Measurements from ENCODE around the gene PTGER4.
"Not testable (repeated sequence)": the region's sequence is repeated elsewhere in the genome, so short reads cannot be mapped to it uniquely, and the experiment has no call there.

Gene PTGER4

DNA sequence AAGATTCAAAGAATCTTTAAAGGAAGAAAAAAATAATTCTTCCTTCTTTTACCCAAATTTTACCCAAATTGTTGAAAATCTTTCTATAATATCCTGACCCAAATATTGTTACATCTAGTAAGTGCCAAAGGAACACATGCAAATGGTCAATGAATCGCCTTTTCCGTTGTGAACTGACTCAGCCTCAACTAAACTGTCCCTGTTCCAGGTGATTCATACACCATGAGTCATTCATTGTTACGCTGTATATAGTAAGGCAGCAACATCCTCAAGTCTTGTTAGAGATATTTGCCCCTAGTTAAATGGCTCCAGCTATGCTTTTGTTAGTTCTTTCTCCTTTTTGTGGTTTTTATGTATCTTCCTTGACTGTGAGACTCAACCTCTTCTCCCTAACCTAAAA is 9.7 kb downstream of the PTGER4 start:
- DNase-seq (ENCODE audit: low read depth) = no peak

DNA sequence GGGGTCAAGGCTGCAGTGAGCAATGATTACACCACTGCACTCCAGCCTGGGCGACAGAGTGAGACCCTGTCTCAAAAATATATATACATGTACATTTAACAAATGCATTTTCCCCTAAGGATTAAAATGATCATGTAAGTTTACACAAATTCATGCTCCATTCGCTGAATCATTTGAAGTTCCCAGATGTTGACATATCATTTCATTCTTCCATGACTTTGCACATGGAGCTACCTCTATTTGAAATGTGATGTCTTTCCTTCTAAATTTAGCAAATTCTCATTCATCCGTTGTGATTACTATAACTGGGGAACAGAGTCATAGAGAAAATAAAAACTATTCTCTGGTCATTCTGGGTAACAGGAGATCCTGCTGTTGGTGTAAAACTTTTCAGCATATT is 10.6 kb downstream of the PTGER4 start:
- DNase-seq (ENCODE audit: low read depth) = no peak

DNA sequence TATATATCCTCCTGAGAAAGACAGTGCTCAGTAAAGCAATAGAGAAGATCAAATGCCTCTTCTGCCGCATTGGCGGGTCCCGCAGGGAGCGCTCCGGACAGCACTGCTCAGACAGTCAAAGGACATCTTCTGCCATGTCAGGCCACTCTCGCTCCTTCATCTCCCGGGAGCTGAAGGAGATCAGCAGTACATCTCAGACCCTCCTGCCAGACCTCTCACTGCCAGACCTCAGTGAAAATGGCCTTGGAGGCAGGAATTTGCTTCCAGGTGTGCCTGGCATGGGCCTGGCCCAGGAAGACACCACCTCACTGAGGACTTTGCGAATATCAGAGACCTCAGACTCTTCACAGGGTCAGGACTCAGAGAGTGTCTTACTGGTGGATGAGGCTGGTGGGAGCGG is 12.2 kb downstream of the PTGER4 start:
- no peak for DNase-seq (ENCODE audit: low read depth)

DNA sequence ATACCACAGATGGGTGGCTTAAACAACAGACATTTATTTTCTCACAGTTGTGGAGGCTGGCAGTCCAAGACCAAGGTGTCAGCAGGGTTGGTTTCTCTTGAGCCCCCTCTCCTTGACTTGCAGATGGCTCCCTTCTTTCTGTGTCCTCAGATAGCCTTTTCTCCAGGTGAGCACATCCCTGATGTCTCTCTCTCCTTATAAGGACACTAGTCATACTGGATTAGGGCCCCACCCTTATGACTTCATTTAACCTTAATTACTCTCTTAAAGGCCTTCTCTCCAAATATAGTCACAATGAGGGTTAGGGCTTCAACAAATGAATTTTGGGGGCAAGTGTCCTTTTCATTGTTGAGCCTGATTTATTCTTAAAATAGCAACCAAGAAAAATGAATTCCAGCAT is 14.7 kb downstream of the PTGER4 start:
- DNase-seq (ENCODE audit: low read depth) = no peak

DNA sequence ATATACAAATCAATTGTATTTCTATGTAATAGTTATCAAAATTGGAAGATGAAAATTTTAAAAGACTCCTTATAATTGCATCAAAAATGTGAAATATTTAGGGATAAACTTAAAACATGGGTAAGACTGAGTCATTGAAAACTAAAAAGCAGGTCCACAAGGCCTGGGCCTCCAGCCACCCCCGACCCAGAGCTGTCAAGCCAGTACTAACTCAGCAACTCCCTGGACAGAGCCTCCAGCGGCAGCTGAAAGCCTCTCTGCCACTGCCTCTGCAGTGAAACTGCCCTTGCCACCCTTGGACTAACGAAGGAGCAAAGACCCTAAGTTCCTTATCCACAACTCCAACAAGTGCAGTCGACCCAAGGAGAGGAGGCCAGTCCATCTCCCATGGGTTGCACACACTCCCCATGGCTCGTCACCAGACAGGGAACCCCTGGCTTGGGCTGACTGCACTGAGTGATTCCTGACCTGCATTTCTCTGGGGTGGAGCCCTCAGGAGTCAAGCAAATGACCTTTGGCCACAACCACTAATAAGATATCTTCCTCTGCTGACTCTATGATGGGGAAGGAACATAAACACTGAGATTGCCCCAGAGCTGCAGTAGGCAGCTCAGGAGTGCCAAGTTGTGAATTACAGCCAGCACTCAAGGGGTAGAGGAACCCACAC is 20.5 kb downstream of the PTGER4 start:
- DNase-seq (ENCODE audit: low read depth) = no peak

DNA sequence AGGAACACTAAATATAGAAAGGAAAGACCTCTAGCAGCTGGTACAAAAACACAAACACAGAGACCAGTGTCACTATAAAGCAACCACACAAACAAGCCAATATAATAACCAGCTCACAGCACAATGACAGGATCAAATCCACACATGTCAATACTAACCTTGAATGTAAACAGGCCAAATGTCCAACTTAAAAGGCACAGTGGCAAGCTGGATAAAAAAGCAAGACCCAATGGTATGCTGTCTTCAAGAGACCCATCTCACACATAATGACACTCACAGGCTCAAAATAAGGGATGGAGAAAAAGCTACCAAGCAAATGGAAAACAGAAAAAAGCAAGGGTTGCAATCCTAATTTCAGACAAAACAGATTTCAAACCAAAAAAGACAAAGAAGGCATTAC is 22.3 kb downstream of the PTGER4 start:
- DNase-seq (ENCODE audit: low read depth) = not testable (repeated sequence)

DNA sequence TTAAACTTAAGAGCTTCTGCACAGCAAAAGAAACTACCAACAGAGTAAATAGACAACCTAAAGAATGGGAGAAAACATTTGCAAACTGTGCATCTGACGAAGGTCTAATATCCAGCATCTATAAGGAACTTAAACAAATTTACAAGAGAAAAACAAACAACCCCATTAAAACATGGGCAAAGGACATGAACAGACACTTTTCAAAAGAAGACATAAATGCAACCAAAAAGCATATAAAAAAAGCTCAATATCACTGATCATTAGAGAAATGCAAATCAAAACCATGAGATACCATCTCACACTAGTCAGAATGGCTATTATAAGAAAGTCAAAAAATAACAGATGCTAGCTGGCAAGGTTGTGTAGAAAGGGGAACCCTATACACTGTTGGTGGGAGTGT is 25.8 kb downstream of the PTGER4 start:
- not testable (repeated sequence) for DNase-seq (ENCODE audit: low read depth)

DNA sequence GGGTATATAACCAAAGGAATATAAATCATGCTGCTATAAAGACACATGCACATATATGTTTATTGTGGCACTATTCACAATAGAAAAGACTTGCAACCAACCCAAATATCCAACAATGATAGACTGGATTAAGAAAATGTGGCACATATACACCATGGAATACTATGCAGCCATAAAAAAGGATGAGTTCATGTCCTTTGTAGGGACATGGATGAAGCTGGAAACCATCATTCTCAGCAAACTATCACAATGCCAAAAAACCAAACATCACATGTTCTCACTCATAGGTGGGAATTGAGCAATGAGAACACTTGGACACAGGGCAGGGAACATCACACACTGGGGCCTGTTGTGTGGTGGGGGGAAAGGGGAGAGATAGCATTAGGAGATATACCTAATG is 30.9 kb downstream of the PTGER4 start:
- not testable (repeated sequence) for DNase-seq (ENCODE audit: low read depth)

DNA sequence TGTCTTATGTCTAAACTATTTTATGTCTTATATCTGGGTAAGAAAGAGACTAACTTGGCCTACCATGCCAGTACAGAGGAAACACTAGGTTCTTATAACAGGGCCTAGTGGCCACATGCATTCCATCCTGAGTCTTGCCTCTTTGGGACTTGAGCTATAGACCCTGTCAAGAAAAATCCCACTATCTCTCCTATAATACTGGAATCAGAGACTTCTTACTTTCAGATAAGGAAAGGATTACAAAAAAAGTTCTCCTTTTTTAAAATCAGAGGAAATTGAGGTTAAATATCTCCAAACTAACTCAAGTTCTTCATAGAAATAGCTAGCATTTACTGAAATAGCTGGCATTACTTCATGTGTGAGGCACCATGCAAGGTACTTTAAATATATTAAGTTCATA is 34.3 kb downstream of the PTGER4 start:
- DNase-seq (ENCODE audit: low read depth) = no peak

DNA sequence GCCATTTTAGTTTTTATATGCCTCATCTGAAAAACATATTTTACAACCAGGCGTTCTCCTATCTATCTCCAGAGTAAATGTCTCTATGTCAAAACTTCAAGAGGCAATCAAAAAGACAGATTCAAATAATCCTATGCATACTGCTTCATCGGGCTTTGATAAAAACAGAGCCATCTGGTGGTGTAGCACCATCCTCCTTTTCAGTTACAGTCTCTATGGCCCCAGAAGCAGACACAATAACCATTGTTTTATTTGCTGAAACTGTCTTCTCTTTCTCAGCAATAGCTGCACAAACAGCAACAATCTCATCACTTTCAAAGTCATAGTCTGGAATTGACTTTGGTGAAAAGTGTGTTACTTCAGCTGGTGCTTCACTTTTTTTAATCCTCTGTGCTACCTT is 36.3 kb downstream of the PTGER4 start:
- DNase-seq (ENCODE audit: low read depth) = no peak

DNA sequence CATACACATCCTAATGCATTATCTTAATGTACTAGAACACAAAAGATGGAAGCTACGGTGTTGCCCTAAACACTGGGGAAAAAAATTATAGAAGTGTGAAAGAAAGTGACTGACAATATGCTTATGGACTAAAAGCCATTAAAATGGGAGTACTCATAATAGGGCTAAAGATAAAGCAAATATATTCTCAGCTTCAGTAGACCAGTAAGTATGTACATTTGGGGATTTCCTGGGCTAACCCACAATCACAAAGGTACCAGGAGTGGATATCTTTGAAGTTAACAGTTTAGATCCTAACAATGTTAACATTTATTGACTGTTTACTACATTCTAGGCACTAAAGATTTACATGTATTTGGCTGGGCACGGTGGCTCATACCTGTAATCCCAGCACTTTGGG is 36.9 kb downstream of the PTGER4 start:
- no peak for DNase-seq (ENCODE audit: low read depth)

DNA sequence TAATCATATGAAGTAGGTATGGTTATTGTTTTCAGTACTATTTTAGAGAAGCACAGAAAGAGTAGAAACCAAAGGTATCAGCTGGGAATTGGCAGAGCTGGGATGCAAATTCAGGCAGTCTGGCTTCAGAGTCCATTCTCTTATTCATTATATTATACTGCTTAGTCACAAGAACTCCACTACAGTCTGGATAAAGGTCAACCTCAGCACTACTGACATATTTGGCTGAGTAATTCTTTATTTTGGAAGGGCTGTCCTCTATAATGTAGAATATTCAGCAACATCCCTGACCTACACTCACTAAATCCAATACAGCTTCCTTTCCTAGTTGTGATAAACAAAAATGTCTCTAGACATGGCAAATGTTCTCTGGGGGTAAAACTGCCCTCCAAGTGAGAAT is 37.6 kb downstream of the PTGER4 start:
- no peak for DNase-seq (ENCODE audit: low read depth)

DNA sequence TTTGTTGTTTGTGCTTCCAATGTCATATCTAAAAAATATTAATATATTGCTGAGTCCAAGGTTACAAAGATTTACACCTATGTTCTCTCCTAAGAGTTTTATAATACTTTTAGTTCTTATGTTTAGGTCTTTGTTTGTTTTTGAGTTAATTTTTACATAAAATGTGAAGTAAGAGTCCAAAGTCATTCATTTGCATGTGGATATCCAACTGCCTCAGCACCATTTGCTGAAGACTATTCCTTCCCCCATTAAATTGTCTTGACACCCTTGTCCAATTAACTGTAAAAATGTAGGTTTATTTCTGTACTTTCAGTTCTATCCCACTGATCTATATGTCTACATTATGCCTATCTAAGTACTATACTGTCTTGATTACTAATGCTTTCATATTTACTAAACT is 40.4 kb downstream of the PTGER4 start:
- no peak for DNase-seq (ENCODE audit: low read depth)

DNA sequence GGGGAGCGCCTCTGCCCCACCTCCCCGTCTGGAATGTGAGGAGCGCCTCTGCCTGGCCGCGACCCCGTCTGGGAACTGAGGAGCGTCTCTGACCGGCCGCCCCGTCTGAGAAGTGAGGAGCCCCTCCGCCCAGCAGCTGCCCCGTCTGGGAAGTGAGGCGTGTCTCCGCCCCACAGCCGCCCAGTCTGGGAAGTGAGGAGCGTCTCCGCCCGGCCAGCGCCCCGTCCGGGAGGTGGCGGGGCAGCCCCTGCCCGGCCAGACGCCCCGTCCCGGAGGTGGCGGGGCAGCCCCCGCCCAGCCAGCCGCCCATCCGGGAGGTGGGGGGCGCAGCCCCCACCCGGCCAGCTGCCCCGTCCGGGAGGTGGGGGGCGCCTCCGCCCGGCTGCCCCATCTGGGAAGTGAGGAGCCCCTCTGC is 42.8 kb downstream of the PTGER4 start:
- DNase-seq (ENCODE audit: low read depth) = not testable (repeated sequence)

DNA sequence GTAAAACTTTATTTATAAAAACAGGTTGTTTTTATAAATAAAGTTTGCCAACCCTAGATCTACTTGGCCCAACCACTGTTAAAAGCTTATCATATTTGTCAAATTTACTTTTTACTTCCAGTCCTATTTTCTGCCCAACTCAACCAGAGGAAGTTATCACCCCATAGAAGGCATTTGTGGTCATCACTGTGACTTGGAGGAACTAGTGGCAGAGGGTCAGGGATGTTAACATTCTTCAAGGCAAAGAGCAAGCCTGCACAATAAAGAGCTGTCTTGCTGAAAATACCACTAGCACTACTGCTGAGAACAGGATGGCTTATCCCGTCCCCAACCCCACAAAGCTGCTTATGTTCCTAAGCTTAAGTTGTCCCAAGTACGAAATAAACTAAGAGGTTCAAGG is 53.7 kb downstream of the PTGER4 start:
- no peak for DNase-seq (ENCODE audit: low read depth)

DNA sequence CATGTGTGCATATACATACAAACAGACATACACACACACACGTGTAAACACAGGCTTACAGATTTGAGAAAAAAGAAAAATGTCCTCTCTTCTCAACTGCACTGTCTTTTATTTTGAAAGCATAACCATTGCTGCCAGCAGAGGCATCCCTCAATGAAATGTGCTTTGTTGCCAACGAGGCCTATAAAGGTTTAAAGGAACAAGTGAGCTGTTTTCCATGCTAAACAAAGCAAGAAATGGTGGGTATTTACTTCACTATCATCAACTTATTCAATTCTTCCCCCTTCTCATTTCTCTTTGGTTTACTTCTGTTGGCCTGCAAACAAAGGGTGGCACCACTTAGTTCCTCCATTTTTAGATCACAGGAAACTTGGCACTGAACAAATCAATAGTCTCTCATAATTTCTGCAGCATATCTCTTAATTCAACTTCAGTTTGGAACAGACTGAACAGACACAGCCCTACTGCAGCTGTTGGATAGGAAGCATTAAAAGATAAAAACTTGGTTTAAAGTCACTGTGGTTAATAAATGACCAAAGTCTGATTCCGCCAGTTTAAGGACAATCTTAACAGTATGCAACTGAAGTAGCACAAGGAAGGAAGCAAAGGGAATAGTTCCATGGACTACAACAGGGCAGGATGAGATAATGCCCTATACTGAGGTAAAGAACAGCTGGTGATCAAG is 54.3 kb downstream of the PTGER4 start:
- DNase-seq (ENCODE audit: low read depth) = no peak

DNA sequence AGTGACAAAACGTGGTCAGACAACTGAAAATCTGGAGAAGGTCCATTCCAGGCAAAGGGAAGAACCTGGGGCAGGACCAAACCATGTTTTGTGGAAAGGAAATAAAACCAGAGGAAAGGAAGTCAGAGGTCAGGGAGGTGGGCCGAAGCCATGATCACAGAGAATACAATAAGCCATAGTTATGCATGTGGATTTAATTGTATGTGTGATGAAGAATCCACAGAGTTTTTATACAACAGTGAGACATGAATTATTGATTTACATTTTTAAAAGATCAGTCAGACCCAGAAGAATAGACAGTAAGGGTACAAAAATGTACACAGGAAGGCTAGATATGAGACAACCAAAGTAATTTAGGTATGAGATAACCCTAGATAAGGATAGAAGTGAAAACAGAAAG is 55.3 kb downstream of the PTGER4 start:
- no peak for DNase-seq (ENCODE audit: low read depth)

DNA sequence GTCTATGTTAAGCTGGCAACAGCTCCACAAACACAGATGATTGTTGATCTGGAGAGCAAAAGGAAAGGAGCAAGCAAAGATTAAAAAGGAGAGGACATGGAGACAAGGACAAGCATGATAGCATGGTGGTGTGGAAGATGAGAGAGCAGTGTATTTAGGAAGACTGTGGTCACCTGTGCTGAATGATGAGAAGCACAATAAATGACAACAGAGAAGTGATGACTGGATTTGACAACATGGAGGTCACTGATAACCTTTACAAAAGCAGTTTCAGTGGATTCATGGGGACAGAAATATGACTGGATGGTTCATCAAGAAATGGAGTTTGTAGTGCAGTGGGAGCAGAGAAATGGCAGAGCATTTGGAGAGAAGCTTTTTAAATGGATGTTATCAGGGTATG is 55.9 kb downstream of the PTGER4 start:
- no peak for DNase-seq (ENCODE audit: low read depth)

DNA sequence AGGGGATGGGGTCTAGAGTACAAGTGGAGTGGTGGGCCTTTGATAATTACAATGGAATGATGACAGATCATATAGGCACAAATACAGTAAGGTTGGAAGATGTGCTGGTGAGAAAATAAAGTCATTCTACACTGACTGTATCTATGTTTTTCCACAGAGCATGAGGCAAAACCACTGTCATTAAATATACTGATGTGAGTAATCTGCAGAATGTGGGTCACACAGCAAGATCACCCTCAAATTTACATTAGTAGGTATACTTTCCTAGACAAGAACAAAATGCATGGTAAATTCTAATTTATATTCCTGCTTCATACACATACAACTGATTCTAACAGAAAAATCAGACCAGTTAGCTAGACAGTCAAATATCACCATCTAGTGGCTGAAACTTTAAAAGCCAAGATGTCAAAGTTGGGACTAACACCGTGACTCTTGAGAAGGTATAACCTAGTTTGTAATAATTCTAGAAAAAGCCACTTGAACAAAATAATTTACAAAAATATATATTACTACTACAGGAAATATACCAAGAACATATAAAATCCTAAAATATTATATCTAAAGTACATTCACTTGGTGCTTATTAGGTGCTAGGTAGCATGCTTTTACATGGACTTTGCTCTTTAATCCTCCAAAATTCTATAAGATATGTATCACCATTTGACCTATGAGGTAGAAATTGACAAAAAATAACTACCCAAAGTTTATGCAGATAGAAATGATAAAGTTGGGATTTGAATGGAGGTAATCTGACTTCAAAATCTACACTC is 56.6 kb downstream of the PTGER4 start:
- DNase-seq (ENCODE audit: low read depth) = no peak

DNA sequence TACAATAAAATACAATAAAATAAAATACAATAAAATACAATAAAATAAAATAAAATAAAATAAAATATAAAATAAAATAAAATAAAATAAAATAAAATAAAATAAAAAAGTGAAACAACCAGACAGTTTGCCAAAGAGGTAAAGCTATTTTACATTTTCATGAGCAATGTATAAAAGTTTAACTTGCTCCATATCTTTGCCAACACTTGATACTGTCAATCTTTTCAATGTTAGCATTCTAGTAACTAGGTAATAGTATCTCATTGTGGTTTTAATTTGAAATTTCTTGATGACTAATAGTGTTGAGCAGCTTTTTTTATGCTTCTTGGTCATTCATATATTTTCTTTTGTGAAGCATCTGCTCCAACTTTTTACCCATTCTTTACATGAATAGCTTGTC is 58.8 kb downstream of the PTGER4 start:
- no peak for DNase-seq (ENCODE audit: low read depth)

All from activated T-helper 9 cell treated with anti-CD3 and anti-CD28 coated beads, Interleukin-2, amount 50 U/mL, for 16 hours (primary cell).